Measurements from ENCODE around the gene APBB2. TPM values are rescaled to one million over a fixed set of nuclear protein-coding genes. Genes with fewer than 3 reads are reported as not detected.

APBB2 gene
- total and polyA plus RNA-seq, 2 of the 8 experiments (the other 6 are each of a cell fraction or from before 2014, with no cell fraction given), result 58.7 to 59.4 TPM

DNA sequence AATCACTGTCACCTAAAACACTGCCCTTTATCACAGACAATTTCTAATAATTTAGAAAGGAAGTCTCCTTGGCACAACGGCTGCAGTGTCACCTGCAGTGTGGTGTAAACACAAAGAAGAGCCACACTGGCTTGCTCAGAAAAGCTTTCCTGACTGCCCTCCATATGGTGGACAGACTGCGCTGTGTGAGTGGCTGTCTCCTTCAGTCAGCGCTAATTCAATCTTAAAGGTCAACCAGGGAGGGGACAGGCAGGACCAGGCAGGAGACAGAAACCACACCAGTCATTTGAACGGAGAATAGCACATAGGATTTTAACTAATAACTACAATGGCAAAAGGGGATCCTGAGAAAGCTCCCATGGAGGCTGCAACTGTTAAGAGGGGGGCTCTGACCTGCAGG lies 332.5 kb downstream of the APBB2 start:
- no peak for FAIRE-seq
- ChIA-PET POLR2A (ENCODE audit: partially characterized antibody) (no interaction called here), CTCF (ENCODE audit: partially characterized antibody) (interaction anchor here (0.7 to 2.8 kb wide), 4 partner anchors 15 to 186 kb away, joined by 3 to 17 read pairs (median 4); no protein-coding TSS in a partner anchor)
- no peak overlapping the region for H4K5ac ChIP-seq (ENCODE audit: insufficient read length, low read depth, low read length)
- no peak overlapping the region for H4K8ac ChIP-seq (ENCODE audit: extremely low read depth, insufficient read depth, low read length)
- H3K23ac ChIP-seq (ENCODE audit: insufficient read length), result no peak overlapping the region
- H2BK120ac ChIP-seq (replicated peaks; ENCODE audit: low read depth, low read length), result no peak overlapping the region
- no peak overlapping the region for H3K4me2 ChIP-seq (ENCODE audit: insufficient read depth in 1 of 2, low read depth in 2 of 2, low read length in 2 of 2)
- no peaks in the 10 kb centered on the region for H3K79me2 ChIP-seq (ENCODE audit: control insufficient read depth in 1 of 2, insufficient read depth in 2 of 2, low read length in 2 of 2)
- TF ChIP-seq POLR2AphosphoS5 (IDR thresholded peaks at IDR 0.05; ENCODE audit: low read depth, low read length), result no peak
- H2BK5ac ChIP-seq (ENCODE audit: low read depth, low read length), result no peak overlapping the region
- H4K20me1 ChIP-seq (replicated peaks in 1 of 2; ENCODE audit: control insufficient read depth in 1 of 2, insufficient read depth in 2 of 2, low read length in 2 of 2), result no peaks in the 10 kb centered on the region
- H2AFZ ChIP-seq (ENCODE audit: low read length), result no peak overlapping the region
- H2BK15ac ChIP-seq (ENCODE audit: low read length), result no peak overlapping the region
- H4K91ac ChIP-seq (replicated peaks; ENCODE audit: insufficient read length, low read length), result no peak overlapping the region
- H3K27ac ChIP-seq (ENCODE audit: low read depth, low read length), result no peak overlapping the region
- H3K23me2 ChIP-seq (ENCODE audit: low read depth, low read length), result no peaks in the 10 kb centered on the region
- no peak overlapping the region for H3K56ac ChIP-seq (replicated peaks; ENCODE audit: insufficient read length, low read depth, low read length)
- H3K27me3 ChIP-seq (replicated peaks in 1 of 4; ENCODE audit: control insufficient read depth in 3 of 4, extremely low read depth in 1 of 4, insufficient read depth in 3 of 4, low read length in 3 of 4), result no peaks in the 10 kb centered on the region
- H3K36me3 ChIP-seq (ENCODE audit: control insufficient read depth in 2 of 4, insufficient read depth in 4 of 4, low read length in 3 of 4), result no peaks in the 10 kb centered on the region; a peak in 1 of 8 replicates
- no peak overlapping the region for H3K18ac ChIP-seq (ENCODE audit: extremely low read depth, low read length)
- no peak overlapping the region for H3K4ac ChIP-seq (replicated peaks; ENCODE audit: insufficient read length, low read depth, low read length)
- DNase-seq (ENCODE audit: low read depth in 1 of 2, low spot score in 2 of 2), result no peak
- H2BK20ac ChIP-seq (ENCODE audit: low read length), result no peak overlapping the region
- no peak overlapping the region for H3K9ac ChIP-seq (replicated peaks in 1 of 4; ENCODE audit: extremely low read depth in 1 of 4, low read depth in 3 of 4, low read length in 3 of 4)
- WGBS, 2 experiments (ENCODE audit: extremely low coverage in 1 of 2, insufficient coverage in 1 of 2, insufficient read length in 1 of 2, insufficient replicate concordance in 2 of 2, low coverage in 1 of 2, low lambda C conversion rate in 2 of 2, missing lambda C conversion rate in 1 of 2), result 90% methylated on average over 4 of the region's 4 CpGs; no CpG with 5 or more reads in 1 of the 2 experiments
- H3K79me1 ChIP-seq (ENCODE audit: low read depth, low read length), result no peaks in the 10 kb centered on the region
- H3K4me1 ChIP-seq (replicated peaks in 1 of 4; ENCODE audit: control insufficient read depth in 3 of 4, insufficient read depth in 4 of 4, low read length in 3 of 4), result no peaks in the 10 kb centered on the region
- H2AK5ac ChIP-seq (ENCODE audit: low read depth, low read length), result no peak overlapping the region
- H3K4me3 ChIP-seq (ENCODE audit: extremely low read depth in 1 of 4, insufficient read depth in 2 of 4, low read depth in 3 of 4, low read length in 4 of 4), result no peak overlapping the region
- H3K14ac ChIP-seq (ENCODE audit: insufficient read length), result no peak overlapping the region
- H2BK12ac ChIP-seq (ENCODE audit: low read depth, low read length), result no peak overlapping the region
- no peaks in the 10 kb centered on the region for H3K9me3 ChIP-seq (ENCODE audit: insufficient read depth in 2 of 2, low read depth in 1 of 2, low read length in 1 of 2)

All from H1 (cell line).